ENCODE results near the gene KCNJ6. TPM values are rescaled to one million over a fixed set of nuclear protein-coding genes. Genes with fewer than 3 reads are reported as not detected.
A peak's percentile ranks its signal among the peaks of the same experiment; 100 is the strongest.

Gene KCNJ6
- total RNA-seq, 2 experiments from 2014 or later: not detected

- no TSS peak for BruUV-seq (replicated peaks)
- Histone ChIP-seq H3K4me3 (ENCODE audit: low read depth, low read length, poor library complexity, severe bottlenecking) (no peak overlapping the region), H3K79me2 (ENCODE audit: insufficient read depth, low read depth, low read length) (no peaks in the 10 kb centered on the region), H3K4me1 (ENCODE audit: insufficient read depth, low read length, poor library complexity, severe bottlenecking) (peaks cover 11% of the 10 kb centered on the region), H3K9me2 (ENCODE audit: insufficient read depth, low read length) (no peaks in the 10 kb centered on the region), H3K36me3 (ENCODE audit: insufficient read depth, low read length) (no peaks in the 10 kb centered on the region), H3K27ac (ENCODE audit: low read depth, low read length, poor library complexity, severe bottlenecking) (no peak overlapping the region), H3K9me3 (ENCODE audit: low read length) (no peaks in the 10 kb centered on the region), H2AFZ (ENCODE audit: low read length) (no peak overlapping the region), H4K20me1 (ENCODE audit: insufficient read depth, low read length) (no peaks in the 10 kb centered on the region), H3K4me2 (ENCODE audit: low read length) (no peak overlapping the region)
- POLR2A ChIA-PET: interaction anchor here (0.7 to 0.9 kb wide), 2 partner anchors 136 to 177 kb away, joined by 3 to 4 read pairs; no protein-coding TSS in a partner anchor
- TF ChIP-seq CTCF (conservative IDR thresholded peaks at IDR 0.05; ENCODE audit: low read length): no peak
- no peak for TF ChIP-seq EZH2phosphoT487 (IDR thresholded peaks at IDR 0.05; ENCODE audit: borderline replicate concordance, low read depth, low read length)
- DNase-seq (ENCODE audit: low spot score): no peak
- intact Hi-C loops (cut with micrococcal nuclease; ENCODE audit: unreplicated experiment): no loop called here
- CTCF ChIA-PET (ENCODE audit: unreplicated experiment): no interaction called here
Observed at GRCh38 chr21:37746849-37747248, 169.4 kb downstream of the KCNJ6 start.

GRCh38 chr21:37744551-37744950 is 171.7 kb downstream of the KCNJ6 start:
- no peaks in the 10 kb centered on the region for H4K20me1 ChIP-seq (ENCODE audit: insufficient read depth, low read length)
- TF ChIP-seq EZH2phosphoT487 (IDR thresholded peaks at IDR 0.05; ENCODE audit: borderline replicate concordance, low read depth, low read length) (no peak), CTCF (conservative IDR thresholded peaks at IDR 0.05; ENCODE audit: low read length) (no peak)
- H3K4me1 ChIP-seq (ENCODE audit: insufficient read depth, low read length, poor library complexity, severe bottlenecking): peaks cover 20% of the 10 kb centered on the region
- intact Hi-C loops (cut with micrococcal nuclease; ENCODE audit: unreplicated experiment): no loop called here
- no peaks in the 10 kb centered on the region for H3K36me3 ChIP-seq (ENCODE audit: insufficient read depth, low read length)
- no peaks in the 10 kb centered on the region for H3K9me3 ChIP-seq (ENCODE audit: low read length)
- POLR2A ChIA-PET: interaction anchor here (0.7 kb wide), 1 partner anchor 155 kb away, joined by 3 read pairs; no protein-coding TSS in a partner anchor
- H3K79me2 ChIP-seq (ENCODE audit: insufficient read depth, low read depth, low read length): no peaks in the 10 kb centered on the region
- CTCF ChIA-PET (ENCODE audit: unreplicated experiment): no interaction called here
- no peak for DNase-seq (ENCODE audit: low spot score)
- H2AFZ ChIP-seq (ENCODE audit: low read length): no peak overlapping the region
- BruUV-seq (replicated peaks): no TSS peak
- no peak overlapping the region for H3K4me3 ChIP-seq (ENCODE audit: low read depth, low read length, poor library complexity, severe bottlenecking)
- H3K4me2 ChIP-seq (ENCODE audit: low read length): no peak overlapping the region
- no peaks in the 10 kb centered on the region for H3K9me2 ChIP-seq (ENCODE audit: insufficient read depth, low read length)
- no peak overlapping the region for H3K27ac ChIP-seq (ENCODE audit: low read depth, low read length, poor library complexity, severe bottlenecking)

- TF ChIP-seq CTCF (conservative IDR thresholded peaks at IDR 0.05; ENCODE audit: low read length) (no peak), EZH2phosphoT487 (IDR thresholded peaks at IDR 0.05; ENCODE audit: borderline replicate concordance, low read depth, low read length) (no peak)
- Histone ChIP-seq H3K9me2 (ENCODE audit: insufficient read depth, low read length) (no peaks in the 10 kb centered on the region), H2AFZ (ENCODE audit: low read length) (no peak overlapping the region), H3K4me1 (ENCODE audit: insufficient read depth, low read length, poor library complexity, severe bottlenecking) (peaks cover 20% of the 10 kb centered on the region), H3K4me2 (ENCODE audit: low read length) (peak overlapping the region; percentile 26; the same call in 1 of the 2 replicates), H3K4me3 (ENCODE audit: low read depth, low read length, poor library complexity, severe bottlenecking) (no peak overlapping the region), H3K79me2 (ENCODE audit: insufficient read depth, low read depth, low read length) (no peaks in the 10 kb centered on the region), H3K9me3 (ENCODE audit: low read length) (no peaks in the 10 kb centered on the region), H3K27ac (ENCODE audit: low read depth, low read length, poor library complexity, severe bottlenecking) (no peak overlapping the region), H4K20me1 (ENCODE audit: insufficient read depth, low read length) (no peaks in the 10 kb centered on the region), H3K36me3 (ENCODE audit: insufficient read depth, low read length) (no peaks in the 10 kb centered on the region)
- POLR2A ChIA-PET: no interaction called here
- DNase-seq (ENCODE audit: low spot score): peak; percentile 13
- intact Hi-C loops (cut with micrococcal nuclease; ENCODE audit: unreplicated experiment): no loop called here
- BruUV-seq (replicated peaks): no TSS peak
- CTCF ChIA-PET (ENCODE audit: unreplicated experiment): interaction anchor here (0.6 kb wide), 1 partner anchor 443 kb away, joined by 3 read pairs; no protein-coding TSS in a partner anchor
Observed at GRCh38 chr21:37742532-37742931, 173.7 kb downstream of the KCNJ6 start.
